Liver (tissue), 3 donors: ENCODE data around the gene TMEM61.

Experiments used
- ATF3 ChIP-seq: IDR thresholded peaks from 2 replicates; pipeline ENCODE4 v1.6.1; 2016; ENCODE audit warnings: antibody characterized with exemption
- CTCF ChIP-seq: fragments of 150-350 bp; IDR thresholded peaks from 2 replicates; pipeline ENCODE4 v1.5.1; 2017; ENCODE audit warnings: improper control_type of control experiment, low read depth, low read length; ENCODE audit not compliant: missing input control
- GABPA ChIP-seq, 2 donors: IDR thresholded peaks in 1 of 2; conservative IDR thresholded peaks in 1 of 2; 2 replicates each; pipeline ENCODE4 v1.6.1; 2016; ENCODE audit warnings: antibody characterized with exemption in 2 of 2, mild to moderate bottlenecking in 1 of 2, moderate library complexity in 1 of 2
- JUND ChIP-seq, 2 donors: IDR thresholded peaks; 2 replicates each; pipeline ENCODE4 v1.6.1; 2016; ENCODE audit warnings: antibody characterized with exemption in 2 of 2
- RAD21 ChIP-seq, 2 donors: IDR thresholded peaks; 2 replicates each; pipeline ENCODE4 v1.6.1; 2016; ENCODE audit warnings: antibody characterized with exemption in 2 of 2, mild to moderate bottlenecking in 2 of 2
- TF ChIP-seq, protein P1 (sequence below): IDR thresholded peaks from 2 replicates; pipeline ENCODE4 v1.6.1; 2016; ENCODE audit warnings: antibody characterized with exemption, mild to moderate bottlenecking
- donor health status: healthy.
- donor health status: healthy.

DNA sequence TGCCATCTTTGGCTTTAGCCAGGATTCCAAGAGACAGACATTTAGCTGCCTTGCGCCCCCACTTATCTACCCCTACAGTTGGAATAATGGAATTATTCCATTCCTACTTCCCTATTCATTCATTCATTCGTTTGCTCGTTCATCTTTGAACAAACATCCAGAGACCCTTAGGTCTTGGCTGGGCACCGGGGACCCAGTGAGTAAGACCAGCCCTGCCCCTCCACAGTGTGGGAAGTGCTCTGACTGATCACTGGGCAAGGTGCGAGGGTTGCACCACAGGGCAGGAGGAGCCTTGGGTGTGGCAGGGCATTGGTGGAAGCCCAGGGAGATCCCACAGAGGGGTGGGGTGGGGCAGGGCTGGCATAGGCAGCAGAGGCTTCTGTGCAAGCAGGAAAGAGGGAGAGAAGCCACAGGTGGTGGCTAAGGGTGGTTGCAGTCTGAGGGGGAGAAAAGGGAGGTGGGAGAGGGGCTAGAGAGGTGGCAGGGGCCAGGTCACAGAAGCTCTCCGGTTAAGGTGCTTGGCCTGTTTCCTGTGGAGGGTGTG lies 35.0 kb upstream of the TMEM61 start:
- TF ChIP-seq ATF3 (no peak), CTCF (no peak), RAD21 (IDR thresholded peaks at IDR 0.05) (no peak), GABPA (IDR thresholded peaks at IDR 0.05 in 1 of 2, conservative IDR thresholded peaks at IDR 0.05 in 1 of 2) (no peak), JUND (IDR thresholded peaks at IDR 0.05) (no peak)
- TF ChIP-seq, protein P1, sequence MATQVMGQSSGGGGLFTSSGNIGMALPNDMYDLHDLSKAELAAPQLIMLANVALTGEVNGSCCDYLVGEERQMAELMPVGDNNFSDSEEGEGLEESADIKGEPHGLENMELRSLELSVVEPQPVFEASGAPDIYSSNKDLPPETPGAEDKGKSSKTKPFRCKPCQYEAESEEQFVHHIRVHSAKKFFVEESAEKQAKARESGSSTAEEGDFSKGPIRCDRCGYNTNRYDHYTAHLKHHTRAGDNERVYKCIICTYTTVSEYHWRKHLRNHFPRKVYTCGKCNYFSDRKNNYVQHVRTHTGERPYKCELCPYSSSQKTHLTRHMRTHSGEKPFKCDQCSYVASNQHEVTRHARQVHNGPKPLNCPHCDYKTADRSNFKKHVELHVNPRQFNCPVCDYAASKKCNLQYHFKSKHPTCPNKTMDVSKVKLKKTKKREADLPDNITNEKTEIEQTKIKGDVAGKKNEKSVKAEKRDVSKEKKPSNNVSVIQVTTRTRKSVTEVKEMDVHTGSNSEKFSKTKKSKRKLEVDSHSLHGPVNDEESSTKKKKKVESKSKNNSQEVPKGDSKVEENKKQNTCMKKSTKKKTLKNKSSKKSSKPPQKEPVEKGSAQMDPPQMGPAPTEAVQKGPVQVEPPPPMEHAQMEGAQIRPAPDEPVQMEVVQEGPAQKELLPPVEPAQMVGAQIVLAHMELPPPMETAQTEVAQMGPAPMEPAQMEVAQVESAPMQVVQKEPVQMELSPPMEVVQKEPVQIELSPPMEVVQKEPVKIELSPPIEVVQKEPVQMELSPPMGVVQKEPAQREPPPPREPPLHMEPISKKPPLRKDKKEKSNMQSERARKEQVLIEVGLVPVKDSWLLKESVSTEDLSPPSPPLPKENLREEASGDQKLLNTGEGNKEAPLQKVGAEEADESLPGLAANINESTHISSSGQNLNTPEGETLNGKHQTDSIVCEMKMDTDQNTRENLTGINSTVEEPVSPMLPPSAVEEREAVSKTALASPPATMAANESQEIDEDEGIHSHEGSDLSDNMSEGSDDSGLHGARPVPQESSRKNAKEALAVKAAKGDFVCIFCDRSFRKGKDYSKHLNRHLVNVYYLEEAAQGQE, result no peak
